Kidney epithelial cell (primary cell): ENCODE results near the gene CX3CL1. TPM values are rescaled to one million over a fixed set of nuclear protein-coding genes. Genes with fewer than 3 reads are reported as not detected.

ENCODE experiments used
- DNase-seq: peaks from one replicate; pipeline ENCODE4 v3.0.0-alpha.2; 2010; ENCODE audit warnings: low read depth
- H3K27me3 ChIP-seq: 2 replicates; pipeline ENCODE4 v1.6.0; 2011; ENCODE audit warnings: low read length; ENCODE audit not compliant: control insufficient read depth, insufficient read depth
- H3K36me3 ChIP-seq: 2 replicates; pipeline ENCODE4 v1.5.1; 2011; ENCODE audit warnings: low read length; ENCODE audit not compliant: control insufficient read depth, insufficient read depth
- H3K4me3 ChIP-seq: 2 replicates; pipeline ENCODE4 v1.5.1; 2011; ENCODE audit warnings: low read depth, mild to moderate bottlenecking, control low read depth, low read length
- total RNA-seq: library from RNA; depleted of rRNA; stranded (reverse); fragments of >200 nt; gene quantifications from 2 replicates; pipeline ENCODE4 v1.2.3, GENCODE V29; 2015
- TF ChIP-seq, protein P1 (sequence below): IDR thresholded peaks from 2 replicates; pipeline ENCODE4 v1.5.1; 2011; ENCODE audit warnings: mild to moderate bottlenecking, moderate library complexity, low read length, control low read depth, inconsistent platforms; ENCODE audit not compliant: insufficient read depth, poor library complexity, severe bottlenecking

The CX3CL1 gene
- total RNA-seq, 1 donor from 2014 or later, result 24.8 TPM

DNA sequence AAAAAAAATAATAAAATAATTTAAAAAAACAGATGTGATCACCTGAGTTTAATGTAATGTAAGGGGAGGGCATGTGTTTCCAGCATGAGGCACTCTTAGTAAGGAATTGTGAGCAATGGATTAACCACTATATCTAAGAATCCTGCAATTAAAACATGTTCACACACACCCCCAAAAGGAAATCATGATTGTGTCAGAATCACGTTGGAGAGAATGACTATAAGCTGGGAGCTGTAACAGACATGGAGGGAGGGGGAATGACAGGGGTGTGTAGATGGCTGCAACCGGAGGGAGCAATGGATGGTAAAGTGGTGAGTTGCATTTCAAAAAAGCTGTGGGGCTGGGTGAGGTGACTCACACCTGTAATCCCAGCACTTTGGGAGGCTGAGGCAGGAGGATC, 27.3 kb upstream of the CX3CL1 start:
- no peaks in the 10 kb centered on the region for H3K36me3 ChIP-seq
- DNase-seq, result no peak
- TF ChIP-seq, protein P1, sequence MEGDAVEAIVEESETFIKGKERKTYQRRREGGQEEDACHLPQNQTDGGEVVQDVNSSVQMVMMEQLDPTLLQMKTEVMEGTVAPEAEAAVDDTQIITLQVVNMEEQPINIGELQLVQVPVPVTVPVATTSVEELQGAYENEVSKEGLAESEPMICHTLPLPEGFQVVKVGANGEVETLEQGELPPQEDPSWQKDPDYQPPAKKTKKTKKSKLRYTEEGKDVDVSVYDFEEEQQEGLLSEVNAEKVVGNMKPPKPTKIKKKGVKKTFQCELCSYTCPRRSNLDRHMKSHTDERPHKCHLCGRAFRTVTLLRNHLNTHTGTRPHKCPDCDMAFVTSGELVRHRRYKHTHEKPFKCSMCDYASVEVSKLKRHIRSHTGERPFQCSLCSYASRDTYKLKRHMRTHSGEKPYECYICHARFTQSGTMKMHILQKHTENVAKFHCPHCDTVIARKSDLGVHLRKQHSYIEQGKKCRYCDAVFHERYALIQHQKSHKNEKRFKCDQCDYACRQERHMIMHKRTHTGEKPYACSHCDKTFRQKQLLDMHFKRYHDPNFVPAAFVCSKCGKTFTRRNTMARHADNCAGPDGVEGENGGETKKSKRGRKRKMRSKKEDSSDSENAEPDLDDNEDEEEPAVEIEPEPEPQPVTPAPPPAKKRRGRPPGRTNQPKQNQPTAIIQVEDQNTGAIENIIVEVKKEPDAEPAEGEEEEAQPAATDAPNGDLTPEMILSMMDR, result no peak

GRCh38 chr16:57345666-57346204, 26.6 kb upstream of the CX3CL1 start:
- H3K36me3 ChIP-seq, result no peaks in the 10 kb centered on the region
- H3K27me3 ChIP-seq, result peaks cover 5% of the 10 kb centered on the region
- TF ChIP-seq, protein P1, result no peak
- DNase-seq, result no peak
- H3K4me3 ChIP-seq, result no peak overlapping the region

More for the DNA sequence above, 27.3 kb upstream of the CX3CL1 start:
- Histone ChIP-seq H3K4me3 (no peak overlapping the region), H3K27me3 (peaks cover 5% of the 10 kb centered on the region)

GRCh38 chr16:57347858-57348257, 24.4 kb upstream of the CX3CL1 start:
- Histone ChIP-seq H3K27me3 (peaks cover 5% of the 10 kb centered on the region), H3K36me3 (no peaks in the 10 kb centered on the region), H3K4me3 (no peak overlapping the region)
- DNase-seq, result no peak
- TF ChIP-seq, protein P1, result no peak

- TF ChIP-seq, protein P1, result no peak
- H3K27me3 ChIP-seq, result peaks cover 5% of the 10 kb centered on the region
- no peak overlapping the region for H3K4me3 ChIP-seq
- H3K36me3 ChIP-seq, result no peaks in the 10 kb centered on the region
- DNase-seq, result no peak
Observed at GRCh38 chr16:57348327-57348726, 24.0 kb upstream of the CX3CL1 start.

DNA sequence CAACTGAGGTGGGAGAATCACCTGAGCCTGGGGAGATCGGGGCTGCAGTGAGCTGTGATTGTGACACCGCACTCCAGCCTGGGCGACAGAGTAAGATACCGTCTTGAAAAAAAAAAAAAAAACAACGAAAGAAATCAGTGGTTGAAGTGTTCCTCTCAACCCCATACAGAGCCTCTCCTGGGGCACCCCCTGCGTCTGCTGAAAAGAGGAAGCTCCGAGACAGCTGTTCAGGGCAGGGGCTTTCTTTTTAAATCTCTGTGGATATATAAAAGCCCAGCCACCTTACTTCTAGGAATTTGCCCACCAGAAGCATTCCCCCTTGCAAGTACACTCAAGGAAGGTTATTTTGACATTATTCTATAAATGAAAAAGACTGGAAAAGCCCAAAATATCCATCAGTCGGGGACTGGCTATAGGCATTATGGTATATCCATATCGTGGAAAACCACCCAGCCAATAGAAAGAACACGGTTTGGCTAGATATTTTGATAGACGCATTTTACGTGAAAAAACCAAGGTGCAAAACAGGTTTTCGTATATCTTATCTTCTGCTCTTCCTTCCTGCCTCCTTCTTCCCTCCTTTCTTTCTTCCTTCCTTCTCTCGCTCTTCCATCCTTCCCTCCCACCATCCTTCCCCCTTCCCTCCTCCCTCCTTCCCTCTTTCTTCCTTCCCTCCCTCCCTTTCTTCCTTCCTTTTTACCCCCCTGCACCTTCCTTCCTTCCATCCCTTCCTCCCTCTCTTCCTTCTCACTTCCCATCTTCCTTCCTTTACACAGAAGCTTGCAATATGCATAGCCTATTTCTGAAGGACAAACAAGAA, 22.9 kb upstream of the CX3CL1 start:
- H3K36me3 ChIP-seq, result no peaks in the 10 kb centered on the region
- no peak for DNase-seq
- no peak overlapping the region for H3K4me3 ChIP-seq
- peaks cover 5% of the 10 kb centered on the region for H3K27me3 ChIP-seq
- TF ChIP-seq, protein P1, result no peak
